C4-2B (cell line): Measurements from ENCODE around the gene HGS.

ENCODE experiments used
- CTCF ChIP-seq: fragments of 450-650 bp; conservative IDR thresholded peaks from 2 replicates; pipeline ENCODE4 v1.5.1; 2017; ENCODE audit warnings: mild to moderate bottlenecking
- ZFX ChIP-seq: fragments of 450-650 bp; IDR thresholded peaks from 2 replicates; pipeline ENCODE4 v1.6.1; 2017

- TF ChIP-seq CTCF = no peak
- TF ChIP-seq ZFX = no peak
These were observed 56.7 kb downstream of the HGS start for GRCh38 chr17:81740395-81740961.
